Measurements from ENCODE around the gene MTURN. TPM values are rescaled to one million over a fixed set of nuclear protein-coding genes. Genes with fewer than 3 reads are reported as not detected.
A peak's percentile ranks its signal among the peaks of the same experiment; 100 is the strongest.

The MTURN gene
- polyA plus RNA-seq, 3 donors, result 5.9 to 7.9 (median 7.5) TPM

GRCh38 chr7:30165590-30165989, 30.8 kb downstream of the MTURN start:
- no peak for TF ChIP-seq CTCF (IDR thresholded peaks at IDR 0.05)
- Histone ChIP-seq H3K79me2 (ENCODE audit: insufficient read depth, low read length) (no peaks in the 10 kb centered on the region), H3K9ac (ENCODE audit: insufficient read depth, low read length, poor library complexity, severe bottlenecking) (no peak overlapping the region), H3K4me2 (replicated peaks; ENCODE audit: extremely low read depth, low read length, poor library complexity, severe bottlenecking) (no peak overlapping the region), H4K20me1 (ENCODE audit: insufficient read depth, low read length) (no peaks in the 10 kb centered on the region), H3K4me1 (ENCODE audit: control insufficient read depth in 1 of 2, insufficient read depth in 2 of 2, low read length in 2 of 2) (peaks cover 65 to 68% of the 10 kb centered on the region in 2 donors), H3K36me3 (replicated peaks in 1 of 2; ENCODE audit: control insufficient read depth in 1 of 2, insufficient read depth in 2 of 2, low read length in 2 of 2) (no peaks in the 10 kb centered on the region), H3K27ac (ENCODE audit: low read depth in 1 of 2, low read length in 2 of 2) (peak overlapping the region in 1 of 2 donors; percentile 68), H3K4me3 (replicated peaks in 1 of 3; ENCODE audit: low read depth in 2 of 3, low read length in 3 of 3) (no peak overlapping the region), H3K27me3 (ENCODE audit: control insufficient read depth in 2 of 2, insufficient read depth in 2 of 2, low read length in 2 of 2) (no peaks in the 10 kb centered on the region), H3K9me3 (replicated peaks in 1 of 2; ENCODE audit: control insufficient read depth in 1 of 2, insufficient read depth in 1 of 2, low read length in 2 of 2) (no peaks in the 10 kb centered on the region), H2AFZ (ENCODE audit: insufficient read depth, low read depth, low read length, poor library complexity, severe bottlenecking) (peak overlapping the region; percentile 47)
- Mint-ChIP-seq H3K4me3 (no peak overlapping the region), H3K27me3 (ENCODE audit: low read depth in 3 of 3) (no peaks in the 10 kb centered on the region), H3K9me3 (no peaks in the 10 kb centered on the region), H3K4me1 (peaks cover 72% of the 10 kb centered on the region), H3K27ac (peak overlapping the region in 4 of 7 donors; percentile 63 to 73 (median 68)), H3K36me3 (peaks cover 0 to 7% of the 10 kb centered on the region in 2 donors)
- intact Hi-C loops (cut with micrococcal nuclease), result loop anchor here (5.0 to 10.0 kb wide), 4 partner anchors 59 to 259 kb away; partner anchors contain the start of gene ZNRF2 (in 1 of the 2)
- WGBS (ENCODE audit: insufficient coverage), result no CpG with 5 or more reads among the region's 3 CpGs
- DNase-seq, result no peak

- no peaks in the 10 kb centered on the region for H3K27me3 Mint-ChIP-seq (ENCODE audit: low read depth in 3 of 3)
- Histone ChIP-seq H3K4me3 (replicated peaks in 1 of 3; ENCODE audit: low read depth in 2 of 3, low read length in 3 of 3) (no peak overlapping the region), H3K9ac (ENCODE audit: insufficient read depth, low read length, poor library complexity, severe bottlenecking) (no peak overlapping the region), H3K27me3 (ENCODE audit: control insufficient read depth in 2 of 2, insufficient read depth in 2 of 2, low read length in 2 of 2) (no peaks in the 10 kb centered on the region), H3K79me2 (ENCODE audit: insufficient read depth, low read length) (no peaks in the 10 kb centered on the region), H3K4me1 (ENCODE audit: control insufficient read depth in 1 of 2, insufficient read depth in 2 of 2, low read length in 2 of 2) (peaks cover 72 to 75% of the 10 kb centered on the region in 2 donors), H2AFZ (ENCODE audit: insufficient read depth, low read depth, low read length, poor library complexity, severe bottlenecking) (no peak overlapping the region), H3K4me2 (replicated peaks; ENCODE audit: extremely low read depth, low read length, poor library complexity, severe bottlenecking) (no peak overlapping the region), H3K9me3 (replicated peaks in 1 of 2; ENCODE audit: control insufficient read depth in 1 of 2, insufficient read depth in 1 of 2, low read length in 2 of 2) (no peaks in the 10 kb centered on the region), H4K20me1 (ENCODE audit: insufficient read depth, low read length) (no peaks in the 10 kb centered on the region), H3K27ac (ENCODE audit: low read depth in 1 of 2, low read length in 2 of 2) (peak overlapping the region in 1 of 2 donors; percentile 68), H3K36me3 (replicated peaks in 1 of 2; ENCODE audit: control insufficient read depth in 1 of 2, insufficient read depth in 2 of 2, low read length in 2 of 2) (no peaks in the 10 kb centered on the region)
- no peak overlapping the region for H3K4me3 Mint-ChIP-seq
- H3K9me3 Mint-ChIP-seq, result no peaks in the 10 kb centered on the region
- intact Hi-C loops (cut with micrococcal nuclease), result loop anchor here (5.0 to 10.0 kb wide), 4 partner anchors 59 to 259 kb away; partner anchors contain the start of gene ZNRF2 (in 1 of the 2)
- peaks cover 0 to 10% of the 10 kb centered on the region in 2 donors for H3K36me3 Mint-ChIP-seq
- WGBS (ENCODE audit: insufficient coverage), result 59% methylated on average over 5 of the region's 12 CpGs
- TF ChIP-seq CTCF (IDR thresholded peaks at IDR 0.05), result no peak
- H3K4me1 Mint-ChIP-seq, result peaks cover 75% of the 10 kb centered on the region
- H3K27ac Mint-ChIP-seq, result peak overlapping the region in 6 of 7 donors; percentile 46 to 71 (median 60)
- peak in 2 of 3 donors; percentile 61 to 67 for DNase-seq
Observed at GRCh38 chr7:30166155-30166840, 31.5 kb downstream of the MTURN start.

Data from CD14-positive monocyte (primary cell).